AG04450 (cell line): ENCODE measurements around the gene GPI. TPM values are rescaled to one million over a fixed set of nuclear protein-coding genes. Genes with fewer than 3 reads are reported as not detected.

Experiments used
- CTCF ChIA-PET: fragments of 300-600, 350-600 bp; formaldehyde crosslinking; extraction: SDS; loops from one replicate; lab custom pipeline; 2022; ENCODE audit warnings: antibody characterized with exemption, inconsistent platforms; lab: Charles Lee
- POLR2A ChIA-PET: fragments of 350-600 bp; formaldehyde crosslinking; extraction: SDS; loops from one replicate; lab custom pipeline; 2021; ENCODE audit warnings: antibody characterized with exemption, inconsistent platforms; lab: Yijun Ruan, JAX
- DNase-seq: peaks from one replicate; pipeline ENCODE4 v3.0.0-alpha.2; 2011; ENCODE audit warnings: low read depth, low spot score
- H3K27ac ChIP-seq: one replicate; pipeline ENCODE4 v1.5.1; 2012; ENCODE audit warnings: low read depth, low read length, control low read depth
- H3K27me3 ChIP-seq: one replicate; pipeline ENCODE4 v1.6.0; 2012; ENCODE audit warnings: low read length; ENCODE audit not compliant: control insufficient read depth, insufficient read depth
- H3K4me3 ChIP-seq: 2 replicates; pipeline ENCODE4 v1.5.1; 2011; ENCODE audit warnings: mild to moderate bottlenecking, low read depth, low read length, control low read depth
- H3K9me3 ChIP-seq: 2 replicates; pipeline ENCODE4 v1.5.1; 2012; ENCODE audit warnings: low read length; ENCODE audit not compliant: control insufficient read depth, insufficient read depth
- polyA plus RNA-seq: library from polyadenylated mRNA; depleted of rRNA; stranded (reverse); fragments of >200 nt; gene quantifications from 2 replicates; pipeline ENCODE4 v1.2.3, GENCODE V29; 2011
- TF ChIP-seq, protein P1 (sequence below): IDR thresholded peaks from 2 replicates; pipeline ENCODE4 v1.5.1; 2011; ENCODE audit warnings: low read depth, low read length, control low read depth, inconsistent platforms

Gene GPI
- polyA plus RNA-seq, 1 experiment = 141 TPM

GRCh38 chr19:34416021-34416545, 51.1 kb downstream of the GPI start:
- DNase-seq = no peak

DNA sequence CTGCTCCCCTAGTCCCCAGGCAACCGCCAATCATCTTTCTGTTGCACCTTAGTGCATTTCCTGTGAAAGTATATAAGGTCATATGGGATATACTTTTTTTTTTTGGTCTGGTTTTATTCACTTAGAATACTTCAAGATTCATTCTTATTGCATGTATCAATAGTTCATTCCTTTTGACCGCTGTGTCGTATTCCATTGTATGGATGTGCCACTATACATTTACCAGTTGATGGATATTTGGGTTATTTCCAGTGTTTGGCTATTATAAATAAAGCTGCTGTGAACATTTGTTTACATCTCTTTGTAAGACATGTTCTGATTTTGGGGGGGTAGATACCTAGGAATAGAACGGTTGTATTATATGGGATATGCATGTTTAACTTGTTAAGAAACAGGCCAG, 53.3 kb downstream of the GPI start:
- Histone ChIP-seq H3K27ac (no peak overlapping the region), H3K9me3 (no peaks in the 10 kb centered on the region), H3K27me3 (no peaks in the 10 kb centered on the region), H3K4me3 (no peak overlapping the region)
- TF ChIP-seq, protein P1, sequence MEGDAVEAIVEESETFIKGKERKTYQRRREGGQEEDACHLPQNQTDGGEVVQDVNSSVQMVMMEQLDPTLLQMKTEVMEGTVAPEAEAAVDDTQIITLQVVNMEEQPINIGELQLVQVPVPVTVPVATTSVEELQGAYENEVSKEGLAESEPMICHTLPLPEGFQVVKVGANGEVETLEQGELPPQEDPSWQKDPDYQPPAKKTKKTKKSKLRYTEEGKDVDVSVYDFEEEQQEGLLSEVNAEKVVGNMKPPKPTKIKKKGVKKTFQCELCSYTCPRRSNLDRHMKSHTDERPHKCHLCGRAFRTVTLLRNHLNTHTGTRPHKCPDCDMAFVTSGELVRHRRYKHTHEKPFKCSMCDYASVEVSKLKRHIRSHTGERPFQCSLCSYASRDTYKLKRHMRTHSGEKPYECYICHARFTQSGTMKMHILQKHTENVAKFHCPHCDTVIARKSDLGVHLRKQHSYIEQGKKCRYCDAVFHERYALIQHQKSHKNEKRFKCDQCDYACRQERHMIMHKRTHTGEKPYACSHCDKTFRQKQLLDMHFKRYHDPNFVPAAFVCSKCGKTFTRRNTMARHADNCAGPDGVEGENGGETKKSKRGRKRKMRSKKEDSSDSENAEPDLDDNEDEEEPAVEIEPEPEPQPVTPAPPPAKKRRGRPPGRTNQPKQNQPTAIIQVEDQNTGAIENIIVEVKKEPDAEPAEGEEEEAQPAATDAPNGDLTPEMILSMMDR = no peak
- ChIA-PET POLR2A (no interaction called here), CTCF (interaction anchor here (0.7 kb wide), 1 partner anchor 91 kb away, joined by 3 read pairs; no protein-coding TSS in a partner anchor)
- DNase-seq = no peak

More at GRCh38 chr19:34416021-34416545, 51.1 kb downstream of the GPI start:
- Histone ChIP-seq H3K27ac (no peak overlapping the region), H3K27me3 (no peaks in the 10 kb centered on the region), H3K9me3 (no peaks in the 10 kb centered on the region), H3K4me3 (no peak overlapping the region)
- CTCF ChIA-PET = interaction anchor here (0.6 kb wide), 1 partner anchor 72 kb away, joined by 3 read pairs; no protein-coding TSS in a partner anchor
- TF ChIP-seq, protein P1 = no peak
- POLR2A ChIA-PET = no interaction called here

DNA sequence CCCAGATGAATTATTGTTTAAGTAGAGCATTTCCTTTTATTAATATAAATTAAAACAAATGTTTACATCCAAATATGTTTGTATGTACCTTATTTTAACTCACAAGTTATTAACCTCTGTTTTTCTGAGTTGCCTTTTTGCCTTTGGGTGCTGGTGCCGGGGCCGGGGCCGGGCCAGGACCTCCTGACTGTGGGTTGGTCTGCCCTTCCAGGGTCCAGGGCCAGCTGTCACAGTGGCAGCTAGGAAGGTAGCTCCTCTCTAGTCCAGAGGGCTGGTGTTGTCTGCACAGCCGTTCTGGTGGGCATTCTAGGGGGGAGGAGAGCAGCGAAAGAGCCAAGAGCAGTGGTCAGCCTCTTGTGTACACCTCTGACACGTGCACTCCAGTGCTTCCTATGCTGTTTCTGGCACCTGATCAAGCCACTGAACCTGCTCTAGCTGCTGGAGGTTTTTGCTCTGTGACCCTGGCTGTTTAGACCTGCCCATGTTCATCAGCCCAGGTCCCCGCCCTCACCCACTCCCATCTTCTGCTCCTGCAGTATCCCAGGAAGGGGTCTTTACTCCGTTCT, 61.2 kb downstream of the GPI start:
- no peak overlapping the region for H3K4me3 ChIP-seq
- no peaks in the 10 kb centered on the region for H3K27me3 ChIP-seq
- no peak for DNase-seq
- ChIA-PET CTCF (interaction anchor here (0.8 kb wide), 1 partner anchor 9 kb away, joined by 3 read pairs; no protein-coding TSS in a partner anchor), POLR2A (no interaction called here)
- H3K27ac ChIP-seq = no peak overlapping the region
- TF ChIP-seq, protein P1 = no peak
- no peaks in the 10 kb centered on the region; the same call in 1 of the 2 replicates for H3K9me3 ChIP-seq

GRCh38 chr19:34428549-34429285, 63.7 kb downstream of the GPI start:
- no peaks in the 10 kb centered on the region; the same call in 1 of the 2 replicates for H3K9me3 ChIP-seq
- DNase-seq = no peak
- no peaks in the 10 kb centered on the region for H3K27me3 ChIP-seq
- TF ChIP-seq, protein P1 = no peak
- H3K27ac ChIP-seq = peak overlapping the region; percentile 11
- ChIA-PET POLR2A (interaction anchor here (0.5 to 1.3 kb wide), 4 partner anchors 17 to 1486 kb away, joined by 3 to 9 read pairs (median 4); no protein-coding TSS in a partner anchor), CTCF (no interaction called here)
- peak overlapping the region; percentile 96 for H3K4me3 ChIP-seq
